ENCODE data around the gene UBXN7.

Gene UBXN7

GRCh38 chr3:196340466-196340865, 91.8 kb downstream of the UBXN7 start (continued):
- TF ChIP-seq ZBTB49 (tag by site-specific recombination; IDR thresholded peaks at IDR 0.05; ENCODE audit: low read depth), result no peak
- no peak for TF ChIP-seq ZNF48 (tag by site-specific recombination; IDR thresholded peaks at IDR 0.05)
- no peak for TF ChIP-seq ZNF404 (tag by site-specific recombination; IDR thresholded peaks at IDR 0.05)
- TF ChIP-seq TRIM28 (IDR thresholded peaks at IDR 0.05; ENCODE audit: borderline replicate concordance, low read length), result no peak
- no peak for TF ChIP-seq SCRT1 (tag by site-specific recombination; IDR thresholded peaks at IDR 0.05; ENCODE audit: borderline replicate concordance)

GRCh38 chr3:196339493-196340254, 92.6 kb downstream of the UBXN7 start:
- Histone ChIP-seq H3K27ac (ENCODE audit: extremely low read depth, low read depth, low read length) (no peak overlapping the region), H3K9me3 (ENCODE audit: control insufficient read depth, insufficient read depth, low read depth, low read length) (no peaks in the 10 kb centered on the region), H3K4me1 (ENCODE audit: control insufficient read depth, insufficient read depth, low read length) (no peaks in the 10 kb centered on the region), H3K4me3 (ENCODE audit: low read depth, low read length) (no peak overlapping the region), H3K36me3 (ENCODE audit: control insufficient read depth in 2 of 2, insufficient read depth in 1 of 2, low read length in 2 of 2) (no peaks in the 10 kb centered on the region)
- CTCF ChIA-PET, result interaction anchor here (0.7 kb wide), 1 partner anchor 28 kb away, joined by 3 read pairs; no protein-coding TSS in a partner anchor
- POLR2A ChIA-PET, result no interaction called here
- TF ChIP-seq ZNF555 (tag by site-specific recombination; conservative IDR thresholded peaks at IDR 0.05) (no peak), ZNF645 (tag by site-specific recombination; IDR thresholded peaks at IDR 0.05) (no peak), ZNF133 (tag by site-specific recombination; IDR thresholded peaks at IDR 0.05) (no peak), GLI2 (tag by site-specific recombination; IDR thresholded peaks at IDR 0.05; ENCODE audit: borderline replicate concordance, low read depth) (no peak), BCL6B (tag by site-specific recombination; IDR thresholded peaks at IDR 0.05) (no peak), ZBTB48 (tag by site-specific recombination; IDR thresholded peaks at IDR 0.05) (no peak), ZNF398 (tag by site-specific recombination; IDR thresholded peaks at IDR 0.05) (no peak), MYNN (tag by site-specific recombination; IDR thresholded peaks at IDR 0.05; ENCODE audit: borderline replicate concordance) (no peak), ZNF311 (tag by site-specific recombination; IDR thresholded peaks at IDR 0.05; ENCODE audit: borderline replicate concordance) (no peak), ZBTB8A (tag by site-specific recombination; IDR thresholded peaks at IDR 0.05) (no peak), ZBTB21 (tag by site-specific recombination; IDR thresholded peaks at IDR 0.05) (no peak), ZBTB6 (tag by site-specific recombination; IDR thresholded peaks at IDR 0.05) (no peak), ZNF488 (tag by site-specific recombination; IDR thresholded peaks at IDR 0.05) (no peak), KLF9 (tag by site-specific recombination; IDR thresholded peaks at IDR 0.05; ENCODE audit: low read depth) (no peak)

All from HEK293 (cell line).